Trophoblast cell (in vitro differentiated cells and primary cell): Measurements from ENCODE around the gene IRF2BP2. TPM values are rescaled to one million over a fixed set of nuclear protein-coding genes. Genes with fewer than 3 reads are reported as not detected.

Experiments used
- DNase-seq, 2 donors: peaks; one replicate each; pipeline ENCODE4 v3.0.0-alpha.2; 2016
- H2AFZ ChIP-seq: 2 replicates; pipeline ENCODE4 v1.6.1; 2013; ENCODE audit warnings: low read length, moderate library complexity, mild to moderate bottlenecking; ENCODE audit not compliant: insufficient read depth, poor library complexity
- H2AK5ac ChIP-seq: 2 replicates; pipeline ENCODE4 v1.6.1; 2013; ENCODE audit warnings: mild to moderate bottlenecking, low read length
- H2BK120ac ChIP-seq: 2 replicates; pipeline ENCODE4 v1.6.1; 2013; ENCODE audit warnings: low read length, mild to moderate bottlenecking, moderate library complexity; ENCODE audit not compliant: insufficient read depth, poor library complexity
- H2BK12ac ChIP-seq: 2 replicates; pipeline ENCODE4 v1.6.1; 2013; ENCODE audit warnings: mild to moderate bottlenecking, low read length, moderate library complexity
- H2BK5ac ChIP-seq: 2 replicates; pipeline ENCODE4 v1.6.1; 2013; ENCODE audit warnings: low read length, low read depth, moderate library complexity, mild to moderate bottlenecking; ENCODE audit not compliant: poor library complexity
- H3K14ac ChIP-seq: 2 replicates; pipeline ENCODE4 v1.6.1; 2013; ENCODE audit warnings: mild to moderate bottlenecking, low read length
- H3K18ac ChIP-seq: 2 replicates; pipeline ENCODE4 v1.6.1; 2013; ENCODE audit warnings: mild to moderate bottlenecking, low read length
- H3K23ac ChIP-seq: 2 replicates; pipeline ENCODE4 v1.6.1; 2013; ENCODE audit warnings: low read length
- H3K27ac ChIP-seq: 2 replicates; pipeline ENCODE4 v1.5.1; 2013; ENCODE audit warnings: low read depth, mild to moderate bottlenecking, inconsistent platforms, low read length, moderate library complexity
- H3K27me3 ChIP-seq: 2 replicates; pipeline ENCODE4 v1.6.1; 2013; ENCODE audit warnings: inconsistent platforms, mild to moderate bottlenecking, low read length, moderate library complexity; ENCODE audit not compliant: insufficient read depth
- H3K36me3 ChIP-seq, 2 experiments: 1 replicate in 1 of 2; 2 replicates in 1 of 2; pipeline ENCODE4 v1.6.1; 2013; ENCODE audit warnings: low read length in 2 of 2, mild to moderate bottlenecking in 2 of 2, moderate library complexity in 1 of 2; ENCODE audit not compliant: insufficient read depth in 2 of 2, control insufficient read depth in 1 of 2
- H3K4ac ChIP-seq: 2 replicates; pipeline ENCODE4 v1.6.1; 2013; ENCODE audit warnings: low read depth, mild to moderate bottlenecking, low read length, moderate library complexity
- H3K4me1 ChIP-seq, 2 experiments: 1 replicate in 1 of 2; 2 replicates in 1 of 2; pipeline ENCODE4 v1.6.1; 2013; ENCODE audit warnings: low read length in 2 of 2, mild to moderate bottlenecking in 2 of 2, moderate library complexity in 1 of 2; ENCODE audit not compliant: insufficient read depth in 2 of 2, control insufficient read depth in 1 of 2
- H3K4me2 ChIP-seq: 2 replicates; pipeline ENCODE4 v1.6.1; 2013; ENCODE audit warnings: inconsistent platforms, mild to moderate bottlenecking, low read length, moderate library complexity
- H3K4me3 ChIP-seq: 2 replicates; pipeline ENCODE4 v1.5.1; 2013; ENCODE audit warnings: mild to moderate bottlenecking, low read depth, low read length, inconsistent platforms
- H3K79me1 ChIP-seq: one replicate; pipeline ENCODE4 v1.6.1; 2013; ENCODE audit warnings: low read length
- H3K79me2 ChIP-seq: 2 replicates; pipeline ENCODE4 v1.6.1; 2013; ENCODE audit warnings: low read length, mild to moderate bottlenecking; ENCODE audit not compliant: control insufficient read depth, insufficient read depth, poor library complexity
- H3K9ac ChIP-seq: 2 replicates; pipeline ENCODE4 v1.6.1; 2013; ENCODE audit warnings: mild to moderate bottlenecking, low read length
- H3K9me3 ChIP-seq: 2 replicates; pipeline ENCODE4 v1.6.1; 2013; ENCODE audit warnings: low read depth, mild to moderate bottlenecking, control low read depth, inconsistent platforms, low read length; ENCODE audit not compliant: insufficient read depth
- H4K12ac ChIP-seq: 2 replicates; pipeline ENCODE4 v1.6.1; 2013; ENCODE audit warnings: low read depth, mild to moderate bottlenecking, low read length, moderate library complexity
- H4K8ac ChIP-seq: 2 replicates; pipeline ENCODE4 v1.6.1; 2013; ENCODE audit warnings: low read depth, mild to moderate bottlenecking, low read length, moderate library complexity
- H4K91ac ChIP-seq: one replicate; pipeline ENCODE4 v1.6.1; 2013; ENCODE audit warnings: low read depth, mild to moderate bottlenecking, low read length, moderate library complexity
- WGBS: extraction: QIAGEN DNeasy Blood & Tissue Kit; methylation state at CpG from one replicate; pipeline ENCODE4 v1.1.7; 2013; ENCODE audit warnings: missing lambda C conversion rate; ENCODE audit not compliant: insufficient read length, insufficient coverage; ENCODE audit errors: extremely low coverage; 5-methylcytosine and 5-hydroxymethylcytosine counted together
- polyA plus RNA-seq: library from polyadenylated mRNA; stranded (reverse); fragments of 200-250 nt; gene quantifications from 2 replicates; pipeline ENCODE4 v1.2.3, GENCODE V29; 2013

IRF2BP2 gene
- polyA plus RNA-seq, result 147 and 150 TPM in 2 replicates

DNA sequence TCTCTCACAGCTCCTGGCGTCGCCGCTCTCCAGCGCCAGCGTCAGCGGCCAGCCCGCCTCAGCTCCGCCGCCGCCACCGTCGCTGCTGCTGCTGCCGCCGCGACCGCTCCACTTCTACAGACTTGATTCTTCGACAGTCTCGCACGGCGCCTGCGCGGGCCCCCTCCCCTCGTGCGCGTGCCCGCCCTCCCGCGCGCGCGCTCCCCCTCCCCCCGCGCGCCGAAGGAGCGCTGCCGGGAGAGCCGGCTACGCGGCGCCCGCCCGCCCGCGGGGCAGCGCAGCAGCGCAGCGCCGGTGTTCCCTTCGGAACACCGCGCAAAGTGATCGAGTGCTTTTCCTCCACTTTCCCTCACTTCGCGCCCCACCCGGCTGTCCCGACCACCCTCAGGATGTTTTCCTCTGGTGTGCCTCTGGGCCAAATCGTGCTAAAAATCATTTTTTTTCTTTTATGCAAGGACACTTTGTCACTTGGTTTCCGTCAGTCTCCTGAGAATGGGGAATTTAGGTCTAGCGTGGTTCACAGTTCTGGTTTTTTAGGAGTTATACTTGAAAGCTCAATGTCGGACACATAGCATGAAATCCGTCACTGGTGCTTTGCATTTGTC, at the start of gene IRF2BP2:
Gene IRF2BP2, minus strand, starts transcription at position 118 of the 605 bp plus-strand sequence. CDS start 684 bp downstream, outside the sequence.
- peak within 1 kb of the TSS; percentile 97 for H4K12ac ChIP-seq
- peak within 1 kb of the TSS; percentile 100 for H3K18ac ChIP-seq
- H3K9me3 ChIP-seq, result no peaks in the 10 kb centered on the region
- H2BK12ac ChIP-seq, result peak within 1 kb of the TSS; percentile 87
- peak within 1 kb of the TSS; percentile 98 for H3K9ac ChIP-seq
- peaks cover 47% of the 10 kb centered on the region for H3K79me1 ChIP-seq
- no peaks in the 10 kb centered on the region for H3K27me3 ChIP-seq
- H3K4me3 ChIP-seq, result peak within 1 kb of the TSS; percentile 97
- H3K4me2 ChIP-seq, result peak within 1 kb of the TSS; percentile 98
- peak; percentile 62 to 90 for DNase-seq
- no CpG with 5 or more reads among the region's 62 CpGs for WGBS
- peaks cover 19 to 21% of the 10 kb centered on the region in 2 experiments for H3K36me3 ChIP-seq
- peak within 1 kb of the TSS; percentile 98 for H2BK120ac ChIP-seq
- peaks cover 40% of the 10 kb centered on the region for H3K79me2 ChIP-seq
- peak within 1 kb of the TSS; percentile 100 for H3K27ac ChIP-seq
- H4K91ac ChIP-seq, result peak within 1 kb of the TSS; percentile 100
- peak within 1 kb of the TSS; percentile 99 for H2AK5ac ChIP-seq
- peak within 1 kb of the TSS; percentile 93 for H2AFZ ChIP-seq
- peak within 1 kb of the TSS; percentile 99 for H4K8ac ChIP-seq
- H2BK5ac ChIP-seq, result peak within 1 kb of the TSS; percentile 100
- H3K14ac ChIP-seq, result peak within 1 kb of the TSS; percentile 100
- no peak within 1 kb of the TSS for H3K23ac ChIP-seq
- H3K4me1 ChIP-seq, result peaks cover 24 to 29% of the 10 kb centered on the region in 2 experiments
- H3K4ac ChIP-seq, result peak within 1 kb of the TSS; percentile 99

DNA sequence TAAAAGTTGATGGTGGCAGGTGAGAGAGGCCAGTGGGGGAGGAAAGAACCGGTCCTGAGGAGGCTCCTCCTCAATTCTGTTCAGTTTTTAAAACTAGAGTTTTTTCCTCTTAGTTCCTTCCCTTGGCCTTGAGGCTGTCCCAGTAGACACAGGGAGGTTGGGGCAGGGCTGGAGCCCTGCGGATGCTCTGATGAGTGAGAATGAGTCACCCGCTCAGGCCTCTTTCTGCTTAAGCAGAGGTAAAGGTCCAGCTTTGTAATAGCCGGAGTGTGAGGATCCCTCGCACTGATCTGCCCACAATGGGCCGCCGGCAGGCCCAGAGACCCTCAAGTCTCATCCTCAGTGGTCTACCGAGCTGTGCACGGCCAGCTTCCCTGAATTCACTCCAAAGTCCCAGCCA, 49.6 kb upstream of the IRF2BP2 start:
- Histone ChIP-seq H3K4ac (no peak overlapping the region), H4K91ac (no peak overlapping the region), H3K4me1 (peaks cover 26 to 30% of the 10 kb centered on the region in 2 experiments), H3K4me3 (no peak overlapping the region), H3K79me2 (no peaks in the 10 kb centered on the region), H2BK120ac (no peak overlapping the region), H2AK5ac (no peak overlapping the region), H3K36me3 (no peaks in the 10 kb centered on the region), H2AFZ (no peak overlapping the region), H3K9me3 (no peaks in the 10 kb centered on the region), H3K18ac (no peak overlapping the region), H4K8ac (no peak overlapping the region), H3K23ac (no peak overlapping the region), H3K79me1 (peaks cover 9% of the 10 kb centered on the region), H3K27ac (no peak overlapping the region), H4K12ac (no peak overlapping the region), H3K14ac (peak overlapping the region; percentile 8), H2BK5ac (no peak overlapping the region), H3K9ac (no peak overlapping the region), H3K27me3 (no peaks in the 10 kb centered on the region), H2BK12ac (no peak overlapping the region), H3K4me2 (no peak overlapping the region)
- WGBS, result no CpG with 5 or more reads among the region's 9 CpGs
- DNase-seq, result peak; percentile 75 to 77

GRCh38 chr1:234658138-234658537, 48.2 kb upstream of the IRF2BP2 start:
- no peaks in the 10 kb centered on the region for H3K79me2 ChIP-seq
- no peaks in the 10 kb centered on the region for H3K27me3 ChIP-seq
- H2BK120ac ChIP-seq, result peak overlapping the region; percentile 44
- peaks cover 9% of the 10 kb centered on the region for H3K79me1 ChIP-seq
- no peak overlapping the region for H3K18ac ChIP-seq
- peak overlapping the region; percentile 35 for H3K14ac ChIP-seq
- H4K8ac ChIP-seq, result peak overlapping the region; percentile 10
- H3K9me3 ChIP-seq, result no peaks in the 10 kb centered on the region
- H4K91ac ChIP-seq, result peak overlapping the region; percentile 59
- H3K4me1 ChIP-seq, result peaks cover 26 to 30% of the 10 kb centered on the region in 2 experiments
- H3K36me3 ChIP-seq, result no peaks in the 10 kb centered on the region
- no peak overlapping the region for H3K23ac ChIP-seq
- no peak overlapping the region for H3K4me3 ChIP-seq
- peak overlapping the region; percentile 22 for H3K27ac ChIP-seq
- H4K12ac ChIP-seq, result no peak overlapping the region
- no peak overlapping the region for H3K9ac ChIP-seq
- H3K4me2 ChIP-seq, result no peak overlapping the region
- H2AK5ac ChIP-seq, result no peak overlapping the region
- no CpG with 5 or more reads among the region's 3 CpGs for WGBS
- no peak overlapping the region for H2AFZ ChIP-seq
- peak overlapping the region; percentile 27 for H2BK5ac ChIP-seq
- DNase-seq, result peak; percentile 91 to 94
- no peak overlapping the region for H3K4ac ChIP-seq
- peak overlapping the region; percentile 25 for H2BK12ac ChIP-seq

GRCh38 chr1:234656944-234657654, 47.1 kb upstream of the IRF2BP2 start:
- Histone ChIP-seq H4K8ac (no peak overlapping the region), H2AFZ (no peak overlapping the region), H4K91ac (peak overlapping the region; percentile 75), H3K79me1 (peaks cover 9% of the 10 kb centered on the region), H3K18ac (peak overlapping the region; percentile 41), H2AK5ac (no peak overlapping the region), H3K23ac (no peak overlapping the region), H3K4me1 (peaks cover 26 to 30% of the 10 kb centered on the region in 2 experiments), H3K27ac (peak overlapping the region; percentile 46), H3K14ac (no peak overlapping the region), H3K79me2 (no peaks in the 10 kb centered on the region), H3K36me3 (no peaks in the 10 kb centered on the region), H3K27me3 (no peaks in the 10 kb centered on the region), H3K4me3 (no peak overlapping the region), H3K4ac (no peak overlapping the region), H3K4me2 (no peak overlapping the region), H3K9ac (no peak overlapping the region), H3K9me3 (no peaks in the 10 kb centered on the region), H2BK5ac (peak overlapping the region; percentile 37), H2BK12ac (peak overlapping the region; percentile 51), H4K12ac (no peak overlapping the region), H2BK120ac (peak overlapping the region; percentile 45)
- WGBS, result no CpG with 5 or more reads among the region's 12 CpGs
- peak; percentile 52 to 59 for DNase-seq
